ENCODE results near the gene FTL.

Gene FTL

GRCh38 chr19:48991873-48992580 lies 26.9 kb downstream of the FTL start:
- Mint-ChIP-seq H3K27ac (peak overlapping the region; percentile 93 to 95), H3K4me1 (peaks cover 77% of the 10 kb centered on the region), H3K9me3 (no peaks in the 10 kb centered on the region), H3K27me3 (no peaks in the 10 kb centered on the region), H3K4me3 (peak overlapping the region; percentile 90 to 92)
- no peak for ATAC-seq
- DNase-seq, result no peak

GRCh38 chr19:48992581-48993174 lies 27.6 kb downstream of the FTL start:
- Mint-ChIP-seq H3K4me3 (peak overlapping the region; percentile 90 to 92), H3K27ac (peak overlapping the region; percentile 93 to 95), H3K9me3 (no peaks in the 10 kb centered on the region), H3K4me1 (peaks cover 76% of the 10 kb centered on the region), H3K27me3 (no peaks in the 10 kb centered on the region)
- ATAC-seq, result no peak
- DNase-seq, result no peak

- peaks cover 75% of the 10 kb centered on the region for H3K4me1 Mint-ChIP-seq
- H3K27ac Mint-ChIP-seq, result peak within 1 kb of the TSS; percentile 95 to 98
- H3K27me3 Mint-ChIP-seq, result no peaks in the 10 kb centered on the region
- peak within 1 kb of the TSS; percentile 90 to 92 for H3K4me3 Mint-ChIP-seq
- peak; percentile 95 for ATAC-seq
- DNase-seq, result peak; percentile 99 to 100
- no peaks in the 10 kb centered on the region for H3K9me3 Mint-ChIP-seq
Observed at GRCh38 chr19:48993175-48994034, 28.3 kb downstream of the FTL start, which contains the start of the genes GYS1 and RUVBL2. Gene GYS1, minus strand, starts transcription at chr19:48993309. Its CDS starts 197 bp downstream, at chr19:48993112. Gene RUVBL2, plus strand, starts transcription at chr19:48993887. Its CDS starts 25 bp downstream, at chr19:48993912.

GRCh38 chr19:48994035-48994386 lies 28.9 kb downstream of the FTL start:
- H3K9me3 Mint-ChIP-seq, result no peaks in the 10 kb centered on the region
- H3K4me1 Mint-ChIP-seq, result peaks cover 74% of the 10 kb centered on the region
- peak overlapping the region; percentile 94 to 98 for H3K27ac Mint-ChIP-seq
- no peaks in the 10 kb centered on the region for H3K27me3 Mint-ChIP-seq
- ATAC-seq, result no peak
- DNase-seq, result no peak
- H3K4me3 Mint-ChIP-seq, result peak overlapping the region; percentile 90 to 92

DNA sequence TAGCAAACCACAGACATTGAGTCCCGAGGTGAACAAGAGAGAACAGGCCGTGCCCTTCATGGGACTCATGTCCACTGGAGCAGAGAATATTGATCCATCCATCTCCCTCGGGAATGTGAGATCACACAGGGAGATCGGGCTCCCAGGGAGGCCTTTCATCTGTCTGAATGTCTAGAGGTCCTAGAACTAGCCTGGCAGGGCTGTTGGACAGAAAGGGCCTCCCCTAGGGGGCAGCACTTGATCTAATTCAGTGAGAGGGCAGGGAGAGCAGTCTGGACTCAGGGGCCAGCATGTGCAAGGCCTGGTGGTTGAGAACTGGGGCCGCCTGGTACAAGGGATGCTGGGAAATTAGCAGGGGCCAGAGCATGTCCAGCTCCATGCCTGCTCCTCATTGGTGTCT lies 32.9 kb downstream of the FTL start:
- no peak for ATAC-seq
- H3K27me3 Mint-ChIP-seq, result no peaks in the 10 kb centered on the region
- H3K27ac Mint-ChIP-seq, result peak overlapping the region in 1 of 2 donors; percentile 71
- H3K9me3 Mint-ChIP-seq, result no peaks in the 10 kb centered on the region
- H3K4me1 Mint-ChIP-seq, result peaks cover 55% of the 10 kb centered on the region
- DNase-seq, result peak; percentile 49 to 50
- H3K4me3 Mint-ChIP-seq, result no peak overlapping the region

DNA sequence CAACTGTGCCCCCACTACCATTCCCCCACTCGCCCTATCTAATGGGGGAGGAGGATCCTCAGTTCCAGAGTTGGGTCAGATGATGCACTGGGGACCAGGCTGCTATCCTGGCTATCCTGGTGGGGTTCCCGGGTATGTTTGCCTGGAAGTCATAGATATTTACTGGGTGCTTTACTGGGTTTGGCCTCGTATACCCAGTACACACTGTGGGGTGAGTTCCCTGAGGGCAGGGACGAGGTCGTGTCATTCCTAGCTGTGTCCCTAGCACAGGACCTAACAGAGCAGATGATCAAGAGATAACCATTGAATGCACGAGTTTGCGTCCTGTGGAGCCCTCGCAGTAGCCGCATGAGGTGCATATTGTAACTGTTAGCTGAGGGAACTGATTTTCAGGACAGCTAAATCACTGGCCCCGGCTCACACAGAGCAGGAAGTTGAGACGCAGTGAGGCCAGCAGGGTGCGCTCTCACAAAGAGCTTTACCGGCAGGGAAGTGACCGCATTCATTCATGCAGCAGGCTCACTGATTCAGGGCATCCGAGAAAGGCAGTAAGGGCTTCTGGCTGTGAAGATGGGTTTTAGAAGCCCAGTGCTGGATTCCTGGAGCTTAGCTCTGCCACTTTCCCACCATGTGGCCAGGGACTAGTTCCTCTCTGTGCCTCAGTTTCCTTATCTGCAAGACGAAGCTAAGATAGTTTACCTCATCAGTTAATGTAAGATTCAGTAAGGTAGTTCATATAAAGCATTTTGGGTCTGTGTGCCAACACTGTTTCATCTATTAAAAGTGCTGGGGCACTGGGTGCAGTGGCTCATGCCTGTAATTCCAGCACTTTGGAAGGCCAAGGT lies 34.6 kb downstream of the FTL start:
- H3K27me3 Mint-ChIP-seq, result no peaks in the 10 kb centered on the region

DNA sequence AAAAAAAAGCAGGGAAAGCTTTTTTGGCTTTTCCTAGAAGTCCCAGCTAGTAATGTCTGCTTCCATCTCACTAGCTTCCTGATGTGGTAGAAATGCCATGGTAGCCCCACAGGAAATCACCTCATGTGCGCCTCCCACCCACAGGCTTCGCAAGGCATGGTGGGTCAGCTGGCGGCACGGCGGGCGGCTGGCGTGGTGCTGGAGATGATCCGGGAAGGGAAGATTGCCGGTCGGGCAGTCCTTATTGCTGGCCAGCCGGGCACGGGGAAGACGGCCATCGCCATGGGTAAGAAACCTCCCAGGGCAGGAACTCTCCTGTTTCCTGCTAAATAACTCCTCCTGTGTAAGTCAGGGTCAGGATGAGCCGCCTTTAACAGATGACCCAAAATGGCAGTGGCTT lies 39.0 kb downstream of the FTL start:
- no peaks in the 10 kb centered on the region for H3K9me3 Mint-ChIP-seq

More for the DNA sequence above, 34.6 kb downstream of the FTL start:
- DNase-seq (peak; percentile 52 to 65), ATAC-seq (peak; percentile 87)
- Mint-ChIP-seq H3K4me3 (no peak overlapping the region), H3K4me1 (peaks cover 44% of the 10 kb centered on the region), H3K9me3 (no peaks in the 10 kb centered on the region), H3K27ac (no peak overlapping the region)

GRCh38 chr19:49004964-49005614 lies 40.0 kb downstream of the FTL start:
- Mint-ChIP-seq H3K4me1 (no peaks in the 10 kb centered on the region), H3K27me3 (no peaks in the 10 kb centered on the region), H3K9me3 (no peaks in the 10 kb centered on the region), H3K4me3 (no peak overlapping the region), H3K27ac (no peak overlapping the region)
- no peak for ATAC-seq
- no peak for DNase-seq

More for the DNA sequence above, 39.0 kb downstream of the FTL start:
- Mint-ChIP-seq H3K4me1 (peaks cover 7% of the 10 kb centered on the region), H3K27me3 (no peaks in the 10 kb centered on the region), H3K27ac (no peak overlapping the region), H3K4me3 (no peak overlapping the region)
- ATAC-seq (no peak), DNase-seq (no peak)

- Mint-ChIP-seq H3K9me3 (no peaks in the 10 kb centered on the region), H3K27me3 (no peaks in the 10 kb centered on the region), H3K4me1 (no peaks in the 10 kb centered on the region), H3K27ac (no peak overlapping the region), H3K4me3 (no peak overlapping the region)
- no peak for DNase-seq
- no peak for ATAC-seq
Observed at GRCh38 chr19:49006905-49007304, 41.8 kb downstream of the FTL start.

GRCh38 chr19:49009828-49010227 lies 44.7 kb downstream of the FTL start:
- no peak overlapping the region for H3K27ac Mint-ChIP-seq
- H3K9me3 Mint-ChIP-seq, result no peaks in the 10 kb centered on the region
- ATAC-seq (no peak), DNase-seq (no peak)
- no peaks in the 10 kb centered on the region for H3K27me3 Mint-ChIP-seq
- H3K4me3 Mint-ChIP-seq, result no peak overlapping the region
- H3K4me1 Mint-ChIP-seq, result no peaks in the 10 kb centered on the region

DNA sequence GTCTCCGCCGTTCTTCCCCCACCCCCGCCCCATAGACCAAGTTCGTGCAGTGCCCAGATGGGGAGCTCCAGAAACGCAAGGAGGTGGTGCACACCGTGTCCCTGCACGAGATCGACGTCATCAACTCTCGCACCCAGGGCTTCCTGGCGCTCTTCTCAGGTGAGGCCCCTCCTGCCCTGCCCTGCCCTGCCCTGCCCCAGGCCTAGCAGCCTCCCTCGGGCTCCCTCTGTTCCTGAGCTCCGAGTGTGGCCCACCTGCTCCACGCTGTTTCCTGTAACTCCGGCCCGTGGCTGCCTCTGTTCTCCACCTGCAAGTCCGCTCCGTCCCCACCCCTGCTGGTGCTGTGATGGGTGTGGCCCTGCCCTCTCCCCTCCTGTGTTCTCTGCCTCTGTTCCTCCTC lies 45.3 kb downstream of the FTL start:
- no peaks in the 10 kb centered on the region for H3K9me3 Mint-ChIP-seq
- no peaks in the 10 kb centered on the region for H3K27me3 Mint-ChIP-seq
- no peak overlapping the region for H3K27ac Mint-ChIP-seq
- H3K4me3 Mint-ChIP-seq, result no peak overlapping the region
- no peak for DNase-seq
- no peak for ATAC-seq
- no peaks in the 10 kb centered on the region for H3K4me1 Mint-ChIP-seq

DNA sequence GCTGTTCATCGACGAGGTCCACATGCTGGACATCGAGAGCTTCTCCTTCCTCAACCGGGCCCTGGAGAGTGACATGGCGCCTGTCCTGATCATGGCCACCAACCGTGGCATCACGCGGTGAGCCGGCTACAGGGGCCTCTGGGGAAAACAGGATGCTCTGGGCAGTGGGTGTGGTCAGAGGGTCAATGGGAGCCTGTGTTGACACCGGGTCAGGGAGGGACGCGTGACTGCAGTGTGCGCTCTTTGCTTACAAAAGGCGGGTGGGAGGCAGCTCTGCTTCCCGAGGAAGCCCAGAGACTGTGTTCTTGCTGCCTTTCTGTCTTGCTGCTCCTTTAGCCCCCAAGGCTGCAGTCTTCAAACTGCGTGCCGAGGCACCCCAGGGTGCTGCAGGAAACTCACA lies 46.1 kb downstream of the FTL start:
- no peaks in the 10 kb centered on the region for H3K9me3 Mint-ChIP-seq
- no peak for ATAC-seq
- no peaks in the 10 kb centered on the region for H3K4me1 Mint-ChIP-seq
- H3K4me3 Mint-ChIP-seq, result no peak overlapping the region
- no peak overlapping the region for H3K27ac Mint-ChIP-seq
- no peaks in the 10 kb centered on the region for H3K27me3 Mint-ChIP-seq
- no peak for DNase-seq

GRCh38 chr19:49014123-49014869 lies 49.2 kb downstream of the FTL start:
- peaks cover 6% of the 10 kb centered on the region for H3K27me3 Mint-ChIP-seq
- H3K27ac Mint-ChIP-seq, result no peak overlapping the region
- no peak for ATAC-seq
- no peak overlapping the region for H3K4me3 Mint-ChIP-seq
- DNase-seq, result no peak
- peaks cover 12% of the 10 kb centered on the region for H3K4me1 Mint-ChIP-seq
- H3K9me3 Mint-ChIP-seq, result no peaks in the 10 kb centered on the region

- H3K4me3 Mint-ChIP-seq, result no peak overlapping the region
- H3K4me1 Mint-ChIP-seq, result peaks cover 17% of the 10 kb centered on the region
- no peak overlapping the region for H3K27ac Mint-ChIP-seq
- H3K27me3 Mint-ChIP-seq, result peaks cover 12% of the 10 kb centered on the region
- ATAC-seq, result no peak
- DNase-seq, result no peak
- no peaks in the 10 kb centered on the region for H3K9me3 Mint-ChIP-seq
Observed at GRCh38 chr19:49014870-49015255, 49.8 kb downstream of the FTL start.
